DND-41 (cell line): ENCODE results near the gene NOX4.

Experiments
- ATAC-seq: fragments of 200-7000 bp; cut with Tn5 transposase; 3 replicates; pipeline ENCODE4 v1.9.1; 2021; ENCODE audit warnings: low read depth; ENCODE audit not compliant: insufficient read depth
- DNase-seq: peaks from one replicate; pipeline ENCODE4 v3.0.0-alpha.2; 2020
- H2AFZ ChIP-seq: 2 replicates; pipeline ENCODE4 v1.6.0; 2012; ENCODE audit warnings: low read depth, low read length
- H3K27ac ChIP-seq: 2 replicates; pipeline ENCODE4 v1.5.1; 2012; ENCODE audit warnings: low read length, inconsistent platforms
- H3K27me3 ChIP-seq: fragments of 200-600 bp; sonication (generic); 2 replicates; pipeline ENCODE4 v1.6.0; 2012; ENCODE audit warnings: low read length, mild to moderate bottlenecking, inconsistent platforms; ENCODE audit not compliant: insufficient read depth, poor library complexity
- H3K36me3 ChIP-seq: 2 replicates; pipeline ENCODE4 v1.5.1; 2012; ENCODE audit warnings: low read length, inconsistent platforms; ENCODE audit not compliant: insufficient read depth
- H3K4me1 ChIP-seq: 2 replicates; pipeline ENCODE4 v1.5.1; 2012; ENCODE audit warnings: mild to moderate bottlenecking, low read length; ENCODE audit not compliant: insufficient read depth
- H3K4me2 ChIP-seq: 2 replicates; pipeline ENCODE4 v1.6.0; 2012; ENCODE audit warnings: mild to moderate bottlenecking, moderate library complexity, low read length, inconsistent platforms; ENCODE audit not compliant: insufficient read depth
- H3K4me3 ChIP-seq, 2 experiments: fragments of 200-600 bp in 1 of 2; shearing (Covaris generic) in 1 of 2; 2 replicates each; pipeline ENCODE4 v1.5.1; 2012 to 2016; ENCODE audit warnings: inconsistent platforms in 2 of 2, low read length in 2 of 2, mild to moderate bottlenecking in 2 of 2, low read depth in 1 of 2, moderate library complexity in 1 of 2
- H3K79me2 ChIP-seq: 2 replicates; pipeline ENCODE4 v1.6.0; 2012; ENCODE audit warnings: low read length, inconsistent platforms; ENCODE audit not compliant: insufficient read depth
- H3K9ac ChIP-seq: 2 replicates; pipeline ENCODE4 v1.6.0; 2012; ENCODE audit warnings: low read depth, mild to moderate bottlenecking, inconsistent platforms, low read length, moderate library complexity
- H3K9me3 ChIP-seq: 2 replicates; pipeline ENCODE4 v1.5.1; 2012; ENCODE audit warnings: low read length, moderate library complexity, mild to moderate bottlenecking, inconsistent platforms; ENCODE audit not compliant: insufficient read depth, severe bottlenecking
- H4K20me1 ChIP-seq: 2 replicates; pipeline ENCODE4 v1.6.0; 2012; ENCODE audit warnings: low read length; ENCODE audit not compliant: insufficient read depth
- CTCF ChIP-seq: IDR thresholded peaks from 2 replicates; pipeline ENCODE4 v1.5.1; 2012; ENCODE audit warnings: borderline replicate concordance, low read length, moderate library complexity, mild to moderate bottlenecking; ENCODE audit not compliant: poor library complexity, severe bottlenecking; ENCODE audit errors: extremely low read depth
- EZH2 ChIP-seq: IDR thresholded peaks from 3 replicates; pipeline ENCODE4 v1.6.1; 2012; ENCODE audit warnings: borderline replicate concordance, low read depth, mild to moderate bottlenecking, moderate library complexity, low read length, inconsistent platforms; ENCODE audit not compliant: severe bottlenecking

Gene NOX4

GRCh38 chr11:89447845-89448244 is 43.3 kb downstream of the NOX4 start:
- no peaks in the 10 kb centered on the region for H3K27me3 ChIP-seq
- no peaks in the 10 kb centered on the region for H4K20me1 ChIP-seq
- H3K79me2 ChIP-seq = no peaks in the 10 kb centered on the region
- no peak overlapping the region for H3K4me3 ChIP-seq
- H3K9ac ChIP-seq = no peak overlapping the region
- no peak overlapping the region for H3K4me2 ChIP-seq
- no peaks in the 10 kb centered on the region for H3K4me1 ChIP-seq
- no peak overlapping the region for H2AFZ ChIP-seq
- no peak overlapping the region for H3K27ac ChIP-seq
- no peaks in the 10 kb centered on the region for H3K36me3 ChIP-seq
- ATAC-seq (no peak), DNase-seq (no peak)
- no peaks in the 10 kb centered on the region for H3K9me3 ChIP-seq
- TF ChIP-seq EZH2 = no peak
- no peak for TF ChIP-seq CTCF

- Histone ChIP-seq H3K36me3 (no peaks in the 10 kb centered on the region), H3K27me3 (no peaks in the 10 kb centered on the region), H3K79me2 (no peaks in the 10 kb centered on the region), H3K27ac (no peak overlapping the region), H3K9ac (no peak overlapping the region), H2AFZ (no peak overlapping the region), H3K4me3 (no peak overlapping the region), H3K9me3 (no peaks in the 10 kb centered on the region), H4K20me1 (no peaks in the 10 kb centered on the region), H3K4me2 (no peak overlapping the region), H3K4me1 (no peaks in the 10 kb centered on the region)
- no peak for DNase-seq
- ATAC-seq = no peak
- TF ChIP-seq CTCF (no peak), EZH2 (no peak)
Measured at GRCh38 chr11:89443361-89444322, 47.5 kb downstream of the NOX4 start.

GRCh38 chr11:89442801-89443200 is 48.4 kb downstream of the NOX4 start:
- Histone ChIP-seq H3K36me3 (no peaks in the 10 kb centered on the region), H4K20me1 (no peaks in the 10 kb centered on the region), H3K79me2 (no peaks in the 10 kb centered on the region), H2AFZ (no peak overlapping the region), H3K4me3 (no peak overlapping the region), H3K27me3 (no peaks in the 10 kb centered on the region), H3K9ac (no peak overlapping the region), H3K4me1 (no peaks in the 10 kb centered on the region), H3K9me3 (no peaks in the 10 kb centered on the region), H3K4me2 (no peak overlapping the region), H3K27ac (no peak overlapping the region)
- TF ChIP-seq EZH2 (no peak), CTCF (no peak)
- no peak for DNase-seq
- no peak for ATAC-seq
